Mesenchymal stem cell (in vitro differentiated cells and primary cell): ENCODE data around the gene MACROD2.

Source experiments
- DNase-seq: peaks from one replicate; pipeline ENCODE4 v3.0.0-alpha.2; 2013
- H2AFZ ChIP-seq: one replicate; pipeline ENCODE4 v1.6.1; 2013; ENCODE audit warnings: low read depth, mild to moderate bottlenecking, control low read depth, inconsistent platforms, low read length, moderate library complexity
- H2AK5ac ChIP-seq: 2 replicates; pipeline ENCODE4 v1.6.1; 2013; ENCODE audit warnings: low read length, moderate library complexity, mild to moderate bottlenecking, inconsistent platforms; ENCODE audit not compliant: severe bottlenecking
- H2BK120ac ChIP-seq: one replicate; pipeline ENCODE4 v1.6.1; 2013; ENCODE audit warnings: low read depth, mild to moderate bottlenecking, inconsistent platforms, low read length, moderate library complexity
- H2BK12ac ChIP-seq, 2 experiments: one replicate each; pipeline ENCODE4 v1.6.1; 2013; ENCODE audit warnings: inconsistent platforms in 2 of 2, low read length in 2 of 2, mild to moderate bottlenecking in 2 of 2, moderate library complexity in 2 of 2, control low read depth in 1 of 2
- H2BK15ac ChIP-seq: one replicate; pipeline ENCODE4 v1.6.1; 2013; ENCODE audit warnings: mild to moderate bottlenecking, low read depth, inconsistent platforms; ENCODE audit not compliant: poor library complexity, severe bottlenecking
- H2BK5ac ChIP-seq: 2 replicates; pipeline ENCODE4 v1.6.1; 2013; ENCODE audit warnings: low read depth, mild to moderate bottlenecking, low read length, control low read depth, inconsistent platforms; ENCODE audit not compliant: poor library complexity, severe bottlenecking
- H3K14ac ChIP-seq, 2 experiments: one replicate each; pipeline ENCODE4 v1.6.1; 2013; ENCODE audit warnings: inconsistent platforms in 2 of 2, low read length in 2 of 2, control low read depth in 1 of 2, mild to moderate bottlenecking in 1 of 2, moderate library complexity in 1 of 2
- H3K18ac ChIP-seq, 2 experiments: one replicate each; pipeline ENCODE4 v1.6.1; 2013; ENCODE audit warnings: inconsistent platforms in 2 of 2, low read length in 2 of 2, control low read depth in 1 of 2, low read depth in 1 of 2, mild to moderate bottlenecking in 1 of 2
- H3K23ac ChIP-seq, 2 experiments: one replicate each; pipeline ENCODE4 v1.6.1; 2013; ENCODE audit warnings: inconsistent platforms in 2 of 2, low read length in 2 of 2, mild to moderate bottlenecking in 2 of 2, moderate library complexity in 2 of 2, control low read depth in 1 of 2
- H3K27ac ChIP-seq: 2 replicates; pipeline ENCODE4 v1.5.1; 2013; ENCODE audit warnings: mild to moderate bottlenecking, moderate library complexity, low read length, control low read depth, inconsistent platforms; ENCODE audit not compliant: poor library complexity, severe bottlenecking
- H3K27me3 ChIP-seq, 2 experiments: 2 replicates each; pipeline versions ENCODE4 v1.6.1 to v1.7.0; 2013; ENCODE audit warnings: low read length in 2 of 2, mild to moderate bottlenecking in 2 of 2, moderate library complexity in 2 of 2, control low read depth in 1 of 2, inconsistent platforms in 1 of 2; ENCODE audit not compliant: control insufficient read depth in 1 of 2, insufficient read depth in 1 of 2
- H3K36me3 ChIP-seq, 2 experiments: 2 replicates each; pipeline versions ENCODE4 v1.6.1 to v1.7.0; 2013; ENCODE audit warnings: low read length in 2 of 2, control low read depth in 1 of 2, inconsistent platforms in 1 of 2, low read depth in 1 of 2, mild to moderate bottlenecking in 1 of 2; ENCODE audit not compliant: insufficient read depth in 2 of 2, control insufficient read depth in 1 of 2
- H3K4ac ChIP-seq, 2 experiments: one replicate each; pipeline ENCODE4 v1.6.1; 2013; ENCODE audit warnings: inconsistent platforms in 2 of 2, low read length in 2 of 2, mild to moderate bottlenecking in 2 of 2, moderate library complexity in 2 of 2, control low read depth in 1 of 2, low read depth in 1 of 2
- H3K4me1 ChIP-seq: 2 replicates; pipeline ENCODE4 v1.6.1; 2013; ENCODE audit warnings: low read depth, low read length, control low read depth; ENCODE audit not compliant: control insufficient read depth, insufficient read depth
- H3K4me2 ChIP-seq: 2 replicates; pipeline ENCODE4 v1.6.1; 2013; ENCODE audit warnings: low read length, mild to moderate bottlenecking, inconsistent platforms; ENCODE audit not compliant: poor library complexity, severe bottlenecking
- H3K4me3 ChIP-seq, 2 experiments: 2 replicates each; pipeline versions ENCODE4 v1.5.1 to v1.7.0; 2013; ENCODE audit warnings: low read length in 2 of 2, mild to moderate bottlenecking in 2 of 2, control low read depth in 1 of 2, low read depth in 1 of 2; ENCODE audit not compliant: insufficient read depth in 1 of 2
- H3K79me1 ChIP-seq: replicated peaks from 2 replicates; pipeline ENCODE4 v1.6.1; 2013; ENCODE audit warnings: mild to moderate bottlenecking, control low read depth, low read length, inconsistent platforms; ENCODE audit not compliant: poor library complexity, severe bottlenecking
- H3K9ac ChIP-seq: 2 replicates; pipeline ENCODE4 v1.7.0; 2013; ENCODE audit warnings: mild to moderate bottlenecking, low read length, moderate library complexity
- H3K9me3 ChIP-seq: 2 replicates; pipeline ENCODE4 v1.7.0; 2013; ENCODE audit warnings: mild to moderate bottlenecking, low read length; ENCODE audit not compliant: control insufficient read depth
- H4K8ac ChIP-seq: one replicate; pipeline ENCODE4 v1.6.1; 2013; ENCODE audit warnings: inconsistent platforms, mild to moderate bottlenecking, low read length, moderate library complexity
- H4K91ac ChIP-seq: one replicate; pipeline ENCODE4 v1.6.1; 2013; ENCODE audit warnings: mild to moderate bottlenecking, low read length, inconsistent platforms
- WGBS: methylation state at CpG from one replicate; pipeline ENCODE4 v1.1.7; 2013; ENCODE audit warnings: mixed read lengths; 5-methylcytosine and 5-hydroxymethylcytosine counted together

Gene MACROD2

DNA sequence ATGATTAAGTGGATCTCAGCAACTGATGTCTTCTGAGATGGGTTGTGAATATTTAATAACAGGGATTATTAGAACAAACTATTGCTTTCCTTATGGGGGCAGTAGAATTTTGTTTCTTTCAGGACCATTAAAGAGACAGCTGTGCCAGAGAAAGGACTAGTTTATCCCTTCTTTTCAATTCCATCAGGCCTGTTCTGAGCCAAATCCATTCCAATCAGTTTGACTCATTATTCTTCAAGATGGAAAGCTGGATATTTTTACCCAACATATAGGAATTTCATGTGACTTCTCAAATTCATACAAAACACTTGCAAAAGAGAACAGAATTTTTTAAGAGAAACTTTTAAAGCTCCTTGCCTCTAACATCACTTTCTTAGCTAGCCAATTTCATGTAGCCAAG, 1064.1 kb downstream of the MACROD2 start:
- H3K18ac ChIP-seq = no peak overlapping the region
- H3K4me3 ChIP-seq = no peak overlapping the region
- H3K4me2 ChIP-seq = no peak overlapping the region
- no peaks in the 10 kb centered on the region for H3K36me3 ChIP-seq
- no peak overlapping the region for H2AK5ac ChIP-seq
- H2BK12ac ChIP-seq = no peak overlapping the region
- H3K27ac ChIP-seq = no peak overlapping the region
- no peaks in the 10 kb centered on the region for H3K4me1 ChIP-seq
- no peak overlapping the region for H2BK15ac ChIP-seq
- H3K27me3 ChIP-seq = no peaks in the 10 kb centered on the region
- no peak overlapping the region for H3K23ac ChIP-seq
- no peak overlapping the region for H3K4ac ChIP-seq
- DNase-seq = no peak
- no peak overlapping the region for H2BK120ac ChIP-seq
- H2AFZ ChIP-seq = no peak overlapping the region
- no peaks in the 10 kb centered on the region for H3K79me1 ChIP-seq
- H3K9ac ChIP-seq = no peak overlapping the region
- H3K9me3 ChIP-seq = no peaks in the 10 kb centered on the region
- H4K91ac ChIP-seq = no peak overlapping the region
- H3K14ac ChIP-seq = no peak overlapping the region
- no peak overlapping the region for H4K8ac ChIP-seq
- H2BK5ac ChIP-seq = no peak overlapping the region

DNA sequence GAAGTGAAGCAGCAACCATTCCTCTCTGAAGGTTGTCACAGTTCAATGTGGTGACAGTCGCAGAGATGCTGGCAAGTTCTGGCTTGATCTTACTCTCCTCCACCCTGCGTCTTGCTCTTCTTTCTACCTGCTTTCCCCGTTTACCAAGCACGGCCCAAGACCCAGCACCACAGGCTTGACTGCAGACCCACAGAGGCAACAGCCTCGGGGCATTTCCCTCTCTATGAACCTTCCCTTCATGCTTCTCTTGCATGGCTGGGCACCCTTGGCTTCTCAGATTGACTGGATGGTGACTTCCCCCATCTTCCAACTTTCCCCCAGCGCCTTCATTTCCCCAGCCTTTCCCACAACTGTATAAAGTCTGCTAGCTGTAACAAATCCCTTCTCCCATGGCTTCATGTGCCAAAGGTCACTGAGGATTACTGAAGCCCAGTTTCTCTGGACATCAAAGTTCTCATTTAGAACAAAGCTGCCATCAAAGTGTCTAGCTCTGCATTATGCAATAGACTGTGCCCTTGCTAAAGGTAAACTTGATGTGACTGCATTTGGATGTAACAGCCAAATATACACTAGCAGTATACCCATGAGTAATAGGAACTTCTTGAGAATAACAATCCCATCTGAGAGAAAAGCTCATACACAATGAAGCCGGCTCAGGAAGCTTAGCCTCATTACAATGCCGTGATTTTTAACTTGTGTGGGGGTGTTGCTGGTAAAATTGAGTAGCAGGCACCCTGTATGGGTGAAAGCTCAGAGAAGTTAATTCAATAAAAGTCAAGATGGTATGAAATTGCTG, 1065.1 kb downstream of the MACROD2 start:
- Histone ChIP-seq H3K14ac (no peak overlapping the region), H3K4me1 (no peaks in the 10 kb centered on the region), H3K18ac (no peak overlapping the region), H3K9ac (no peak overlapping the region), H2BK15ac (no peak overlapping the region), H3K9me3 (no peaks in the 10 kb centered on the region), H2AFZ (no peak overlapping the region), H4K8ac (no peak overlapping the region), H3K27me3 (no peaks in the 10 kb centered on the region), H3K27ac (no peak overlapping the region), H3K4me3 (no peak overlapping the region), H3K79me1 (no peaks in the 10 kb centered on the region), H2BK12ac (no peak overlapping the region), H3K4ac (no peak overlapping the region), H4K91ac (no peak overlapping the region), H2AK5ac (no peak overlapping the region), H3K23ac (no peak overlapping the region), H3K4me2 (no peak overlapping the region), H2BK5ac (no peak overlapping the region), H2BK120ac (no peak overlapping the region), H3K36me3 (no peaks in the 10 kb centered on the region)
- WGBS = 79% methylated on average over 8 of the region's 8 CpGs
- no peak for DNase-seq

- H3K14ac ChIP-seq = no peak overlapping the region
- no peak overlapping the region for H3K27ac ChIP-seq
- H3K4me1 ChIP-seq = no peaks in the 10 kb centered on the region
- H3K9me3 ChIP-seq = no peaks in the 10 kb centered on the region
- no peak overlapping the region for H3K9ac ChIP-seq
- H2BK15ac ChIP-seq = no peak overlapping the region
- no peaks in the 10 kb centered on the region for H3K36me3 ChIP-seq
- H2AK5ac ChIP-seq = no peak overlapping the region
- H2BK120ac ChIP-seq = no peak overlapping the region
- no peak overlapping the region for H2BK5ac ChIP-seq
- no peak overlapping the region for H2BK12ac ChIP-seq
- H4K91ac ChIP-seq = no peak overlapping the region
- H3K4me3 ChIP-seq = no peak overlapping the region
- H3K18ac ChIP-seq = no peak overlapping the region
- no peak overlapping the region for H4K8ac ChIP-seq
- H3K79me1 ChIP-seq = no peaks in the 10 kb centered on the region
- no peak overlapping the region for H3K4ac ChIP-seq
- no peak overlapping the region for H3K23ac ChIP-seq
- no peak for DNase-seq
- H3K27me3 ChIP-seq = no peaks in the 10 kb centered on the region
- no peak overlapping the region for H2AFZ ChIP-seq
- WGBS = 81% methylated on average over 2 of the region's 2 CpGs
- no peak overlapping the region for H3K4me2 ChIP-seq
Measured at GRCh38 chr20:15061061-15061430, 1065.7 kb downstream of the MACROD2 start.

DNA sequence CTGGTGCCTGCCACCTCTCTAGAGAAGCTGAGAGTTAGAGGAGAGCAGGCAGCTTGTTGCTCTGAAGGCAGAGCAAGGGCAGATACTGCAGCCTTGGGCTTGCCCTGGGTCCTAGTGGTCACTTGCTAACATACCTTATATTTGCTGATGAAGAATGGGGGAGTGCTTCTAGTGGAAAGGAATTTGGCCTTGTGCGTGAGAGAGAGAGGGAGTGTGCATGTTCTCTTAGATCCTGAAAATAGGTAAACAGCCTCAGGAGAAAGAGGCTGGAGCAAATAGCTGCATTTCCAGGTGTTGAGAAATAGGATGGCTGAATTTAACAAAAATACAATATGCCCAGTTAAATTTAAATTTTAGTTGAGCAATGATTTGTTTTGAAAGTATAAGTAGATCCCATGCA, 1066.6 kb downstream of the MACROD2 start:
- 73% methylated on average over 1 of the region's 1 CpG for WGBS
- H2AK5ac ChIP-seq = no peak overlapping the region

More for the DNA sequence above, 1066.6 kb downstream of the MACROD2 start:
- Histone ChIP-seq H3K23ac (no peak overlapping the region), H3K4me3 (no peak overlapping the region), H3K4me2 (no peak overlapping the region), H3K36me3 (no peaks in the 10 kb centered on the region), H3K18ac (no peak overlapping the region), H3K9me3 (no peaks in the 10 kb centered on the region), H2BK5ac (no peak overlapping the region), H2BK15ac (no peak overlapping the region), H3K14ac (no peak overlapping the region), H3K27ac (no peak overlapping the region), H3K4me1 (no peaks in the 10 kb centered on the region), H4K8ac (no peak overlapping the region), H2BK120ac (no peak overlapping the region), H2AFZ (no peak overlapping the region), H3K9ac (no peak overlapping the region), H4K91ac (no peak overlapping the region), H3K27me3 (no peaks in the 10 kb centered on the region), H2BK12ac (no peak overlapping the region), H3K4ac (no peak overlapping the region), H3K79me1 (no peaks in the 10 kb centered on the region)
- no peak for DNase-seq
